Body of pancreas (tissue), 4 donors: Measurements from ENCODE around the gene DNAH6. TPM values are rescaled to one million over a fixed set of nuclear protein-coding genes. Genes with fewer than 3 reads are reported as not detected.

Experiments
- ATAC-seq: fragments of 150-250 bp; one replicate; pipeline ENCODE4 v1.9.1; 2016
- DNase-seq, 4 donors: peaks; one replicate each; pipeline ENCODE4 v3.0.0-alpha.2; 2019
- H3K27ac ChIP-seq, 4 donors: fragments of 200-600 bp; sonication (generic); 1 replicate in 3 of 4; 2 replicates in 1 of 4; pipeline versions ENCODE4 v1.5.1 to v1.6.1; 2016 to 2019; ENCODE audit warnings: mild to moderate bottlenecking in 1 of 4, mixed read lengths in 1 of 4, moderate library complexity in 1 of 4
- H3K27me3 ChIP-seq, 2 donors: fragments of 200-600 bp; sonication (generic); one replicate each; pipeline ENCODE4 v1.6.0; 2016; ENCODE audit warnings: mild to moderate bottlenecking in 1 of 2
- H3K36me3 ChIP-seq, 2 donors: fragments of 200-600 bp; sonication (generic); replicated peaks in 1 of 2; 2 replicates each; pipeline ENCODE4 v1.5.1; 2016; ENCODE audit warnings: low read depth in 2 of 2; ENCODE audit not compliant: insufficient read depth in 1 of 2
- H3K4me1 ChIP-seq: fragments of 200-600 bp; sonication (generic); one replicate; pipeline ENCODE4 v1.6.0; 2016
- H3K4me3 ChIP-seq, 2 donors: fragments of 200-600 bp; sonication (generic); 1 replicate in 1 of 2; 2 replicates in 1 of 2; pipeline ENCODE4 v1.5.1; 2016 to 2019
- H3K9me3 ChIP-seq, 3 donors: fragments of 200-600 bp; sonication (generic); 1 replicate in 2 of 3; 2 replicates in 1 of 3; pipeline ENCODE4 v1.5.1; 2016
- POLR2A ChIP-seq, 3 donors: fragments of 450-650 bp; IDR thresholded peaks; one replicate each; pipeline ENCODE4 v1.6.1; 2016; ENCODE audit warnings: antibody characterized with exemption in 3 of 3, mild to moderate bottlenecking in 2 of 3
- WGBS, 2 donors: methylation state at CpG; one replicate each; pipeline ENCODE4 v1.1.5; 2017; 5-methylcytosine and 5-hydroxymethylcytosine counted together
- intact Hi-C: fragments of 100-400 bp; cut with DNase I; formaldehyde crosslinking; loops from one replicate; pipeline ENCODE4 v1.15.1; 2023
- total RNA-seq, 2 donors: library from RNA; depleted of rRNA; stranded (reverse); fragments of >200 nt; gene quantifications; one replicate each; pipeline ENCODE4 v1.1.0, GENCODE V29; 2016
- TF ChIP-seq, protein P1 (sequence below), 7 experiments: fragments of 450-650 bp in 4 of 7; fragments of 200-600 bp in 3 of 7; sonication (generic) in 3 of 7; IDR thresholded peaks; one replicate each; pipeline ENCODE4 v1.5.1; 2016 to 2019; ENCODE audit warnings: antibody characterized with exemption in 7 of 7

DNAH6 gene
- total RNA-seq, 2 donors from 2014 or later = 1.3 to 2.6 TPM

DNA sequence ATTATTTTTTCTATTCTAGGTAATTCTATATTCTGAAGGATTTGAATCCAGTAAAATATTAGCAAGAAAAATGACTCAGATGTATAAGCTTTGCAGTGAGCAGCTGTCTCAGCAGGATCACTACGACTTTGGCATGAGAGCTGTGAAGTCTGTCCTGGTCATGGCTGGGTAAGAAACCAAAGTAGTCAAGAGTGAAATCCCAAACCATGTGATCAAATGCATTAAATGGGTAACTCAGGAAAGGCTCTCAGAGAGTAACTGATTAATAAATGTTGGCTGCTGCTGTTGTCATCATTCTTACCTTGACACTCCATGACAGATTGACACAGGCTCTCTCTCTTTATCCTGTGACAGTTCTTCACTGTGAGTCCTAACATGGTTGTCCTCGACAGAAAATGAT, 124.1 kb downstream of the DNAH6 start:
- ATAC-seq (no peak), DNase-seq (no peak)
- no peaks in the 10 kb centered on the region for H3K4me1 ChIP-seq
- H3K27me3 ChIP-seq = no peaks in the 10 kb centered on the region
- no peaks in the 10 kb centered on the region for H3K9me3 ChIP-seq
- WGBS, 2 donors = 60 to 62% methylated on average over 2 of the region's 2 CpGs
- intact Hi-C loops = no loop called here
- H3K36me3 ChIP-seq = no peaks in the 10 kb centered on the region
- TF ChIP-seq, protein P1, sequence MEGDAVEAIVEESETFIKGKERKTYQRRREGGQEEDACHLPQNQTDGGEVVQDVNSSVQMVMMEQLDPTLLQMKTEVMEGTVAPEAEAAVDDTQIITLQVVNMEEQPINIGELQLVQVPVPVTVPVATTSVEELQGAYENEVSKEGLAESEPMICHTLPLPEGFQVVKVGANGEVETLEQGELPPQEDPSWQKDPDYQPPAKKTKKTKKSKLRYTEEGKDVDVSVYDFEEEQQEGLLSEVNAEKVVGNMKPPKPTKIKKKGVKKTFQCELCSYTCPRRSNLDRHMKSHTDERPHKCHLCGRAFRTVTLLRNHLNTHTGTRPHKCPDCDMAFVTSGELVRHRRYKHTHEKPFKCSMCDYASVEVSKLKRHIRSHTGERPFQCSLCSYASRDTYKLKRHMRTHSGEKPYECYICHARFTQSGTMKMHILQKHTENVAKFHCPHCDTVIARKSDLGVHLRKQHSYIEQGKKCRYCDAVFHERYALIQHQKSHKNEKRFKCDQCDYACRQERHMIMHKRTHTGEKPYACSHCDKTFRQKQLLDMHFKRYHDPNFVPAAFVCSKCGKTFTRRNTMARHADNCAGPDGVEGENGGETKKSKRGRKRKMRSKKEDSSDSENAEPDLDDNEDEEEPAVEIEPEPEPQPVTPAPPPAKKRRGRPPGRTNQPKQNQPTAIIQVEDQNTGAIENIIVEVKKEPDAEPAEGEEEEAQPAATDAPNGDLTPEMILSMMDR (IDR thresholded peaks at IDR 0.05) = no peak
- no peak for TF ChIP-seq POLR2A (IDR thresholded peaks at IDR 0.05)
- H3K27ac ChIP-seq = no peak overlapping the region
- H3K4me3 ChIP-seq = no peak overlapping the region

DNA sequence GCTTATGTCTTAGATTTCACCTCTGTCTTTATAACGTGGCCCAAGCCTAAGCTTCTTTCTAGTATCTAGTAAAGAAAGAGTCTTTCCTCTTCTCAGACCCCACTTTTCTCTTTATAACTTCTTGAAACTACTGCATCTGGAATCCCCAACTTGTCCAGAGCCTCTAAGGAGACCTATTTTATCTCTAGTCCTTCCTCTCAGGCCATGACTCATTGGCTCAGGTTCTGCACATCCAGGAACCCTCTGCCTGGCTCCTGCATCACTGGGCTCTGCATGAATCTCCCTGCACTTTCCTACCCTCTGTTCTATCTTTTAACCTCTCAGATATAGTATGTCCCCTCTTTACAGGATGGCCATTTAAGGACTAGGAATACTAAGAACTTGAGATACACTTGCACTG, 124.7 kb downstream of the DNAH6 start:
- TF ChIP-seq, protein P1 (IDR thresholded peaks at IDR 0.05) = no peak
- TF ChIP-seq POLR2A (IDR thresholded peaks at IDR 0.05) = no peak
- no peaks in the 10 kb centered on the region for H3K36me3 ChIP-seq
- 92 to 93% methylated on average over 1 of the region's 1 CpG for WGBS, 2 donors
- no peak overlapping the region for H3K27ac ChIP-seq
- DNase-seq (no peak), ATAC-seq (no peak)
- intact Hi-C loops = no loop called here
- H3K27me3 ChIP-seq = no peaks in the 10 kb centered on the region
- H3K9me3 ChIP-seq = no peaks in the 10 kb centered on the region
- no peak overlapping the region for H3K4me3 ChIP-seq
- H3K4me1 ChIP-seq = no peaks in the 10 kb centered on the region

DNA sequence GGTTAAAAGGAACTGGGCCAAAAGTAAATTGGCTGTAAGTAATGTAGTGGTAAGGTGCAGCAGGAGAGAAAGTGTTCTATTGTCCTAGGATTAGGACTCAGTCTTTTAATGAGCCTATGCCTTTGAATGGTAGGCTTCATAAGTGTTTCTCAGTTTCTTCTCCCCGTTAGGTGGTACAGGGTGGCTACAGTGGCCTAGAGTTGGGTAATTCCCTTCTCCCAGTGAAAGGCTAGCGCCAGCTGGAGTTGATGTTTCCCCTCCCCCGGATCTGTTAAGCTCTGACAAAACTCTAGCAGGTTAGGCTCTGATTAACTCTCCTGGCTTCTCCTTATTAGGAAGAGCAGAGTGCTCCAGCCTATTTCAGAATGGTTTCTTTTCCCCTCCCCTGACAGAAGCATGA, 127.7 kb downstream of the DNAH6 start:
- no peak for ATAC-seq
- DNase-seq = no peak
- Histone ChIP-seq H3K9me3 (no peaks in the 10 kb centered on the region), H3K4me3 (no peak overlapping the region), H3K27ac (no peak overlapping the region), H3K27me3 (no peaks in the 10 kb centered on the region), H3K36me3 (no peaks in the 10 kb centered on the region), H3K4me1 (no peaks in the 10 kb centered on the region)
- TF ChIP-seq, protein P1 (IDR thresholded peaks at IDR 0.05) = no peak
- no peak for TF ChIP-seq POLR2A (IDR thresholded peaks at IDR 0.05)
- intact Hi-C loops = no loop called here
- 86% methylated on average over 3 of the region's 3 CpGs for WGBS, 2 donors

DNA sequence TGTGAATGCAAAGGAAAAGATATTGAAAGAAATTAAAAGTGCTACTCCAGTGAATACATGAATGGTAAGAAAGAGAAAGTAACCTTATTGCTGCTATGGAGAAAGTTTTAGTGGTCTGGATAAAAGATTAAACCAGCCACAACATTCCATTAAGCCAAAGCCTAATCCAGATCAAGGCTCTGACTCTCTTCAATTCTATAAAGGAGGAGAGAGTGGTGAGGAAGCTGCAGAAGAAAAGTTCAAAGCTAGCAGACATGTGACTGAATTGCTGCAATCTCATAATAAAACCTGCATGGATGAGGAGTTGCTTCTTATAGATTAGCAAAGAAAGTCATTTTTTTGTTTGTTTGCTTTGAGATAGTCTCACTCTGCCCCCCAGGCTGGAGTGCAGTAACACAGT, 130.2 kb downstream of the DNAH6 start:
- no peaks in the 10 kb centered on the region for H3K36me3 ChIP-seq
- H3K27me3 ChIP-seq = no peaks in the 10 kb centered on the region
- H3K4me3 ChIP-seq = no peak overlapping the region
- intact Hi-C loops = no loop called here
- H3K27ac ChIP-seq = no peak overlapping the region
- no peak for ATAC-seq
- DNase-seq = no peak
- TF ChIP-seq, protein P1 (IDR thresholded peaks at IDR 0.05) = no peak
- no peak for TF ChIP-seq POLR2A (IDR thresholded peaks at IDR 0.05)
- H3K4me1 ChIP-seq = no peaks in the 10 kb centered on the region
- no peaks in the 10 kb centered on the region for H3K9me3 ChIP-seq

DNA sequence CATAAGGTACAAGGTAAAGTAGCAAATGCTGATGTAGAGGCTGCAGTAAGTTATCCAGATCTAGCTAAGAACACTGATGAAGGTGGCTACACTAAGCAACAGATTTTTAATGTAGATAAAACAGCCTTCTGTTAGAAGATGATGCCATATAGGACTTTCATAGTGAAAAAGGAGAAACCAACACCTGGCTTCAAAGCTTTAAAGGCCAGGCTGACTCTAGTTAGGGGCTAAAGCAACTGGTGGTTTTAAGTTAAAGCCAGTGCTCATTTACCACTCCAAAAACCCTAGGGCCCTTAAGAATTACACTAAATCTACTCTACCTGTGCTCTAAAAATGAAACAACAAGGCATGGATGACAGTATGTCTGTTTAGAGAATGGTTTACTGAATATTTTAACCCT, 131.0 kb downstream of the DNAH6 start:
- no peak for DNase-seq
- H3K4me3 ChIP-seq = no peak overlapping the region
- intact Hi-C loops = no loop called here
- H3K9me3 ChIP-seq = no peaks in the 10 kb centered on the region
- H3K27me3 ChIP-seq = no peaks in the 10 kb centered on the region
- TF ChIP-seq, protein P1 (IDR thresholded peaks at IDR 0.05) = no peak
- no peak for TF ChIP-seq POLR2A (IDR thresholded peaks at IDR 0.05)
- no peak overlapping the region for H3K27ac ChIP-seq
- H3K4me1 ChIP-seq = no peaks in the 10 kb centered on the region
- no peaks in the 10 kb centered on the region for H3K36me3 ChIP-seq
- ATAC-seq = no peak
